H9 (cell line): ENCODE measurements around the gene MRPL20. TPM values are rescaled to one million over a fixed set of nuclear protein-coding genes. Genes with fewer than 3 reads are reported as not detected.
A peak's percentile ranks its signal among the peaks of the same experiment; 100 is the strongest.
"Not testable (repeated sequence)": the region's sequence is repeated elsewhere in the genome, so short reads cannot be mapped to it uniquely, and the experiment has no call there.

Experiments
- DNase-seq: peaks from one replicate; pipeline ENCODE4 v3.0.0-alpha.2; 2017
- H2AFZ ChIP-seq: one replicate; pipeline ENCODE4 v1.6.1; 2013; ENCODE audit warnings: mild to moderate bottlenecking, low read length, control low read depth, moderate library complexity
- H2AK5ac ChIP-seq: 2 replicates; pipeline ENCODE4 v1.6.1; 2013; ENCODE audit warnings: low read length, control low read depth, mixed read lengths; ENCODE audit not compliant: insufficient read length
- H2BK120ac ChIP-seq: one replicate; pipeline ENCODE4 v1.6.1; 2013; ENCODE audit warnings: low read depth, mild to moderate bottlenecking, low read length, control low read depth, inconsistent platforms; ENCODE audit not compliant: poor library complexity, severe bottlenecking
- H2BK12ac ChIP-seq: 2 replicates; pipeline ENCODE4 v1.6.1; 2013; ENCODE audit warnings: low read length, control low read depth, mixed read lengths, low read depth; ENCODE audit not compliant: insufficient read length
- H2BK15ac ChIP-seq: 2 replicates; pipeline ENCODE4 v1.6.1; 2013; ENCODE audit warnings: low read depth, low read length, control low read depth
- H2BK20ac ChIP-seq: one replicate; pipeline ENCODE4 v1.6.1; 2013; ENCODE audit warnings: low read depth, mild to moderate bottlenecking, low read length, control low read depth, inconsistent platforms; ENCODE audit not compliant: poor library complexity, severe bottlenecking
- H2BK5ac ChIP-seq: 2 replicates; pipeline ENCODE4 v1.6.1; 2013; ENCODE audit warnings: low read length, control low read depth, mixed read lengths; ENCODE audit not compliant: insufficient read length
- H3K14ac ChIP-seq: 2 replicates; pipeline ENCODE4 v1.6.1; 2013; ENCODE audit warnings: low read length, control low read depth; ENCODE audit not compliant: insufficient read depth
- H3K18ac ChIP-seq: 2 replicates; pipeline ENCODE4 v1.6.1; 2013; ENCODE audit warnings: low read depth, mild to moderate bottlenecking, mixed read lengths, low read length, control low read depth; ENCODE audit not compliant: insufficient read length
- H3K23ac ChIP-seq: 2 replicates; pipeline ENCODE4 v1.6.1; 2013; ENCODE audit warnings: low read length, control low read depth, mixed read lengths, low read depth; ENCODE audit not compliant: insufficient read length
- H3K23me2 ChIP-seq: 2 replicates; pipeline ENCODE4 v1.6.1; 2013; ENCODE audit warnings: low read depth, mild to moderate bottlenecking, mixed read lengths, low read length, control low read depth; ENCODE audit not compliant: insufficient read length, poor library complexity, severe bottlenecking
- H3K27ac ChIP-seq: 2 replicates; pipeline ENCODE4 v1.5.1; 2013; ENCODE audit warnings: low read length, control low read depth, mixed read lengths, low read depth; ENCODE audit not compliant: insufficient read length
- H3K27me3 ChIP-seq: 2 replicates; pipeline ENCODE4 v1.6.1; 2013; ENCODE audit warnings: low read length, control low read depth, inconsistent platforms; ENCODE audit not compliant: insufficient read depth
- H3K4ac ChIP-seq: 2 replicates; pipeline ENCODE4 v1.6.1; 2013; ENCODE audit warnings: low read depth, mild to moderate bottlenecking, control low read depth, inconsistent platforms, low read length, moderate library complexity
- H3K4me1 ChIP-seq: 2 replicates; pipeline ENCODE4 v1.6.1; 2013; ENCODE audit warnings: low read length, control low read depth, inconsistent platforms; ENCODE audit not compliant: insufficient read depth
- H3K4me2 ChIP-seq: 2 replicates; pipeline ENCODE4 v1.6.1; 2013; ENCODE audit warnings: low read length, control low read depth, mixed read lengths; ENCODE audit not compliant: insufficient read length, insufficient read depth
- H3K56ac ChIP-seq: 2 replicates; pipeline ENCODE4 v1.6.1; 2013; ENCODE audit warnings: low read depth, mild to moderate bottlenecking, mixed read lengths, low read length, control low read depth; ENCODE audit not compliant: insufficient read length
- H3K79me1 ChIP-seq: 2 replicates; pipeline ENCODE4 v1.6.1; 2013; ENCODE audit warnings: low read depth, mild to moderate bottlenecking, moderate library complexity, low read length, control low read depth, inconsistent platforms; ENCODE audit not compliant: insufficient read depth, poor library complexity, severe bottlenecking
- H3K79me2 ChIP-seq: 2 replicates; pipeline ENCODE4 v1.6.1; 2013; ENCODE audit warnings: low read length, control low read depth, inconsistent platforms; ENCODE audit not compliant: insufficient read depth
- H3K9ac ChIP-seq: 2 replicates; pipeline ENCODE4 v1.6.1; 2013; ENCODE audit warnings: low read length, control low read depth, mixed read lengths; ENCODE audit not compliant: insufficient read length; ENCODE audit errors: extremely low read depth
- H3K9me3 ChIP-seq: one replicate; pipeline ENCODE4 v1.6.1; 2013; ENCODE audit warnings: low read depth, low read length, inconsistent platforms; ENCODE audit not compliant: control insufficient read depth
- H3T11ph ChIP-seq: one replicate; pipeline ENCODE4 v1.6.1; 2013; ENCODE audit warnings: mild to moderate bottlenecking, low read length, control low read depth, inconsistent platforms
- H4K20me1 ChIP-seq: one replicate; pipeline ENCODE4 v1.6.1; 2013; ENCODE audit not compliant: control insufficient read depth, insufficient read length, insufficient read depth
- H4K5ac ChIP-seq: 2 replicates; pipeline ENCODE4 v1.6.1; 2013; ENCODE audit warnings: low read depth, mild to moderate bottlenecking, mixed read lengths, low read length, control low read depth; ENCODE audit not compliant: insufficient read length
- H4K8ac ChIP-seq: replicated peaks from 2 replicates; pipeline ENCODE4 v1.6.1; 2013; ENCODE audit warnings: low read length, control low read depth, mixed read lengths, low read depth; ENCODE audit not compliant: insufficient read length
- H4K91ac ChIP-seq: 2 replicates; pipeline ENCODE4 v1.6.1; 2013; ENCODE audit warnings: low read depth, mild to moderate bottlenecking, moderate library complexity, mixed read lengths, low read length, control low read depth; ENCODE audit not compliant: insufficient read length
- H3K27ac Mint-ChIP-seq, 3 experiments: 2 replicates in 2 of 3; 3 replicates in 1 of 3; pipeline ENCODE4 v1.8.0; 2020 to 2021; ENCODE audit warnings: mixed read lengths in 3 of 3, mild to moderate bottlenecking in 1 of 3, moderate library complexity in 1 of 3
- H3K27me3 Mint-ChIP-seq: 2 replicates; pipeline ENCODE4 v1.8.0; 2021; ENCODE audit warnings: low read depth, mild to moderate bottlenecking, moderate library complexity, mixed read lengths
- H3K36me3 Mint-ChIP-seq, 3 experiments: 2 replicates in 2 of 3; 3 replicates in 1 of 3; pipeline ENCODE4 v1.8.0; 2020 to 2021; ENCODE audit warnings: low read depth in 3 of 3, mixed read lengths in 3 of 3; ENCODE audit not compliant: insufficient read depth in 1 of 3
- H3K4me1 Mint-ChIP-seq, 2 experiments: 2 replicates each; pipeline ENCODE4 v1.8.0; 2020; ENCODE audit warnings: mixed read lengths in 2 of 2
- H3K4me3 Mint-ChIP-seq, 2 experiments: 2 replicates in 1 of 2; 3 replicates in 1 of 2; pipeline ENCODE4 v1.8.0; 2020 to 2021; ENCODE audit warnings: mild to moderate bottlenecking in 2 of 2, mixed read lengths in 2 of 2, moderate library complexity in 1 of 2
- H3K9me3 Mint-ChIP-seq, 2 experiments: 2 replicates in 1 of 2; 3 replicates in 1 of 2; pipeline ENCODE4 v1.8.0; 2020; ENCODE audit warnings: mild to moderate bottlenecking in 2 of 2, mixed read lengths in 2 of 2, moderate library complexity in 1 of 2
- CTCF ChIP-seq: fragments of 200-600 bp; sonication (generic); conservative IDR thresholded peaks from 3 replicates; pipeline ENCODE4 v1.8.0; 2021; ENCODE audit warnings: antibody characterized with exemption, mild to moderate bottlenecking
- WGBS: extraction: QIAGEN DNeasy Blood & Tissue Kit; methylation state at CpG from one replicate; pipeline ENCODE4 v1.1.7; 2013; ENCODE audit warnings: missing lambda C conversion rate, low lambda C conversion rate, mixed read lengths; ENCODE audit not compliant: insufficient read length; ENCODE audit errors: extremely low coverage; 5-methylcytosine and 5-hydroxymethylcytosine counted together
- total RNA-seq: library from RNA; stranded (reverse); gene quantifications from 2 replicates; pipeline ENCODE4 v1.2.1, GENCODE V29; 2021

MRPL20 gene
- total RNA-seq, 1 experiment from 2014 or later = 162 TPM

- Histone ChIP-seq H3K23ac (no peak overlapping the region), H4K8ac (no peak overlapping the region), H3K23me2 (peaks cover 3% of the 10 kb centered on the region), H3K9me3 (no peaks in the 10 kb centered on the region), H3K27ac (no peak overlapping the region), H2BK20ac (no peak overlapping the region), H2BK12ac (no peak overlapping the region), H2BK15ac (no peak overlapping the region), H3K79me2 (no peaks in the 10 kb centered on the region), H2AK5ac (no peak overlapping the region), H4K5ac (no peak overlapping the region), H3K56ac (no peak overlapping the region), H3K14ac (no peak overlapping the region), H3K9ac (no peak overlapping the region), H3K79me1 (no peaks in the 10 kb centered on the region), H4K20me1 (no peaks in the 10 kb centered on the region), H2BK120ac (no peak overlapping the region), H4K91ac (no peak overlapping the region), H3K4me1 (peaks cover 2% of the 10 kb centered on the region; the same call in 1 of the 2 replicates), H3K18ac (no peak overlapping the region), H3K4ac (no peak overlapping the region), H3K4me2 (no peak overlapping the region), H3K27me3 (no peaks in the 10 kb centered on the region), H2AFZ (no peak overlapping the region), H3T11ph (no peak overlapping the region), H2BK5ac (no peak overlapping the region)
- no peaks in the 10 kb centered on the region for H3K27me3 Mint-ChIP-seq
- no peak for TF ChIP-seq CTCF
- H3K4me1 Mint-ChIP-seq = peaks cover 32 to 53% of the 10 kb centered on the region in 2 experiments
- DNase-seq = no peak
- H3K36me3 Mint-ChIP-seq = peaks cover 3 to 5% (median 4%) of the 10 kb centered on the region in 3 experiments; a peak in 6 of 7 replicates
- no CpG with 5 or more reads among the region's 6 CpGs for WGBS
- peak overlapping the region in 1 of 3 experiments; percentile 62; a peak in 1 of 7 replicates for H3K27ac Mint-ChIP-seq
- H3K9me3 Mint-ChIP-seq = peaks cover 3 to 4% of the 10 kb centered on the region in 2 experiments; a peak in 4 of 5 replicates
- peak overlapping the region in 1 of 2 experiments; percentile 61; a peak in 2 of 5 replicates for H3K4me3 Mint-ChIP-seq
These were observed 22.6 kb upstream of the MRPL20 start for GRCh38 chr1:1429671-1430073.

- H2BK20ac ChIP-seq, DNase-seq, H2BK5ac ChIP-seq, H2AFZ ChIP-seq, H3K23me2 ChIP-seq, H4K91ac ChIP-seq, H4K20me1 ChIP-seq, H4K8ac ChIP-seq, H3K27me3 Mint-ChIP-seq, H3K9me3 Mint-ChIP-seq, H3K23ac ChIP-seq, H3K14ac ChIP-seq, H3K36me3 Mint-ChIP-seq, H3K27ac Mint-ChIP-seq, H4K5ac ChIP-seq, H3T11ph ChIP-seq, H3K27ac ChIP-seq, H3K79me1 ChIP-seq, H2AK5ac ChIP-seq, H3K4me2 ChIP-seq, H3K56ac ChIP-seq, H3K18ac ChIP-seq, H3K9me3 ChIP-seq, H3K79me2 ChIP-seq, H3K4ac ChIP-seq, H3K9ac ChIP-seq, H2BK120ac ChIP-seq, H3K4me1 ChIP-seq, H3K27me3 ChIP-seq, H2BK15ac ChIP-seq, H2BK12ac ChIP-seq: not testable (repeated sequence)
- peaks cover 32 to 50% of the 10 kb centered on the region in 2 experiments for H3K4me1 Mint-ChIP-seq
- no CpG with 5 or more reads among the region's 6 CpGs for WGBS
- H3K4me3 Mint-ChIP-seq = peak overlapping the region in 1 of 2 experiments; percentile 26; a peak in 2 of 5 replicates
These were observed 21.9 kb upstream of the MRPL20 start for GRCh38 chr1:1428967-1429366.
